IMR-90 (cell line): Measurements from ENCODE around the gene EFCAB5. TPM values are rescaled to one million over a fixed set of nuclear protein-coding genes. Genes with fewer than 3 reads are reported as not detected.

Source experiments
- ATAC-seq: fragments of 200-7000 bp; cut with Tn5 transposase; 2 replicates; pipeline ENCODE4 v1.9.1; 2020; ENCODE audit warnings: low read depth, mild to moderate bottlenecking, moderate library complexity
- BruUV-seq: library from RNA; stranded (reverse); fragments of 400-500 nt; replicated peaks from 2 replicates; lab custom pipeline; 2021; lab: Mats Ljungman, UMichigan
- CTCF ChIA-PET: fragments of 300-600 bp; formaldehyde crosslinking; extraction: SDS; loops from one replicate; lab custom pipeline; 2021; ENCODE audit warnings: antibody characterized with exemption; lab: Yijun Ruan, JAX
- POLR2A ChIA-PET: fragments of 300-600 bp; sonication (Branson Sonifier 250); formaldehyde crosslinking; loops from one replicate; lab custom pipeline; 2022; ENCODE audit warnings: antibody characterized with exemption; ENCODE audit not compliant: unreplicated experiment; lab: Charles Lee
- DNase-seq: peaks from one replicate; pipeline ENCODE4 v3.0.0; 2013
- H2AFZ ChIP-seq: replicated peaks from 2 replicates; pipeline ENCODE3; 2013; ENCODE audit warnings: low read length, mild to moderate bottlenecking; ENCODE audit not compliant: poor library complexity
- H2AK5ac ChIP-seq: 2 replicates; pipeline ENCODE4 v1.6.1; 2013; ENCODE audit warnings: low read depth, low read length, inconsistent platforms
- H2AK9ac ChIP-seq: replicated peaks from 2 replicates; pipeline ENCODE3; 2013; ENCODE audit warnings: mild to moderate bottlenecking, low read depth, low read length, moderate library complexity; ENCODE audit not compliant: poor library complexity
- H2BK120ac ChIP-seq: 2 replicates; pipeline ENCODE4 v1.6.1; 2013; ENCODE audit warnings: low read depth, low read length, inconsistent platforms
- H2BK15ac ChIP-seq: 3 replicates; pipeline ENCODE4 v1.6.1; 2013; ENCODE audit warnings: low read depth, low read length, inconsistent platforms
- H2BK20ac ChIP-seq: 2 replicates; pipeline ENCODE4 v1.6.1; 2013; ENCODE audit warnings: low read depth, mild to moderate bottlenecking, inconsistent platforms, low read length, moderate library complexity
- H2BK5ac ChIP-seq: 2 replicates; pipeline ENCODE4 v1.6.1; 2013; ENCODE audit warnings: mild to moderate bottlenecking, low read depth, low read length, inconsistent platforms; ENCODE audit not compliant: poor library complexity, severe bottlenecking
- H3K14ac ChIP-seq: replicated peaks from 2 replicates; pipeline ENCODE4 v1.6.1; 2013; ENCODE audit warnings: low read depth, low read length, inconsistent platforms
- H3K18ac ChIP-seq: 2 replicates; pipeline ENCODE4 v1.6.1; 2013; ENCODE audit warnings: low read depth, low read length, control low read depth
- H3K23ac ChIP-seq: 2 replicates; pipeline ENCODE4 v1.6.1; 2013; ENCODE audit warnings: low read depth, low read length, inconsistent platforms
- H3K27ac ChIP-seq: 2 replicates; pipeline ENCODE4 v1.5.1; 2013; ENCODE audit warnings: mild to moderate bottlenecking, control low read depth, low read length; ENCODE audit not compliant: insufficient read depth
- H3K27me3 ChIP-seq: 2 replicates; pipeline ENCODE4 v1.6.1; 2013; ENCODE audit warnings: low read length; ENCODE audit not compliant: control insufficient read depth, insufficient read depth
- H3K36me3 ChIP-seq: 2 replicates; pipeline ENCODE4 v1.6.1; 2013; ENCODE audit warnings: low read length, mixed read lengths; ENCODE audit not compliant: control insufficient read depth, insufficient read depth
- H3K4ac ChIP-seq: 2 replicates; pipeline ENCODE4 v1.6.1; 2013; ENCODE audit warnings: low read depth, low read length, inconsistent platforms
- H3K4me1 ChIP-seq: 2 replicates; pipeline ENCODE4 v1.6.1; 2013; ENCODE audit warnings: low read length, mixed read lengths; ENCODE audit not compliant: control insufficient read depth, insufficient read depth
- H3K4me2 ChIP-seq: 2 replicates; pipeline ENCODE4 v1.6.1; 2013; ENCODE audit warnings: low read depth, mild to moderate bottlenecking, control low read depth, low read length, moderate library complexity
- H3K4me3 ChIP-seq: 2 replicates; pipeline ENCODE4 v1.5.1; 2013; ENCODE audit warnings: low read depth, mild to moderate bottlenecking, control low read depth, low read length, moderate library complexity; ENCODE audit not compliant: insufficient read depth
- H3K56ac ChIP-seq: 2 replicates; pipeline ENCODE4 v1.6.1; 2013; ENCODE audit warnings: low read length, inconsistent platforms; ENCODE audit not compliant: insufficient read depth; ENCODE audit errors: extremely low read depth
- H3K79me1 ChIP-seq, 2 experiments: 2 replicates each; pipeline ENCODE4 v1.6.1; 2013; ENCODE audit warnings: low read length in 2 of 2, inconsistent platforms in 1 of 2, low read depth in 1 of 2
- H3K9ac ChIP-seq: 2 replicates; pipeline ENCODE4 v1.6.1; 2013; ENCODE audit warnings: low read depth, low read length, control low read depth
- H3K9me1 ChIP-seq: 2 replicates; pipeline ENCODE4 v1.6.1; 2013; ENCODE audit warnings: low read length, inconsistent platforms; ENCODE audit not compliant: insufficient read depth
- H3K9me3 ChIP-seq: 2 replicates; pipeline ENCODE4 v1.6.1; 2013; ENCODE audit warnings: low read length; ENCODE audit not compliant: control insufficient read depth, insufficient read depth
- H4K20me1 ChIP-seq: 2 replicates; pipeline ENCODE4 v1.6.1; 2013; ENCODE audit warnings: low read length, inconsistent platforms; ENCODE audit not compliant: insufficient read depth
- H4K5ac ChIP-seq: 2 replicates; pipeline ENCODE4 v1.6.1; 2013; ENCODE audit warnings: mild to moderate bottlenecking, low read depth, low read length, control low read depth
- H4K8ac ChIP-seq, 2 experiments: 2 replicates each; pipeline ENCODE4 v1.6.1; 2013; ENCODE audit warnings: low read depth in 2 of 2, low read length in 2 of 2, control low read depth in 1 of 2, inconsistent platforms in 1 of 2
- H4K91ac ChIP-seq: 2 replicates; pipeline ENCODE4 v1.6.1; 2013; ENCODE audit warnings: low read depth, low read length, inconsistent platforms; ENCODE audit not compliant: insufficient read depth
- BHLHE40 ChIP-seq: fragments of 150-350 bp; IDR thresholded peaks from 2 replicates; pipeline ENCODE4 v1.6.1; 2016; ENCODE audit warnings: mild to moderate bottlenecking, low read depth, low read length
- MAFK ChIP-seq: IDR thresholded peaks from 2 replicates; pipeline ENCODE4 v1.6.1; 2012; ENCODE audit warnings: low read depth, low read length, improper control_type of control experiment
- NFE2L2 ChIP-seq: fragments of 150-350 bp; IDR thresholded peaks from 2 replicates; pipeline ENCODE4 v1.6.1; 2016; ENCODE audit warnings: low read depth, mild to moderate bottlenecking, low read length
- POLR2A ChIP-seq: IDR thresholded peaks from 2 replicates; pipeline ENCODE4 v1.6.1; 2012; ENCODE audit warnings: mild to moderate bottlenecking, low read depth, low read length
- RAD21 ChIP-seq: IDR thresholded peaks from 2 replicates; pipeline ENCODE4 v1.6.1; 2012; ENCODE audit warnings: low read length, improper control_type of control experiment
- RFX5 ChIP-seq: IDR thresholded peaks from 2 replicates; pipeline ENCODE4 v1.8.0; 2012; ENCODE audit warnings: low read depth, mild to moderate bottlenecking, low read length, moderate library complexity
- SMC3 ChIP-seq: fragments of 150-350 bp; IDR thresholded peaks from 2 replicates; pipeline ENCODE4 v1.6.1; 2016; ENCODE audit warnings: low read depth, mild to moderate bottlenecking, antibody characterized with exemption, low read length, moderate library complexity
- WGBS, 2 experiments: methylation state at CpG; one replicate each; pipeline versions ENCODE4 v1.1.5 to v1.1.7; 2013; ENCODE audit warnings: missing lambda C conversion rate in 2 of 2; ENCODE audit not compliant: insufficient read length in 1 of 2; ENCODE audit errors: extremely low coverage in 2 of 2; 5-methylcytosine and 5-hydroxymethylcytosine counted together
- dilution Hi-C: fragments of 300-500 bp; cut with HindIII; formaldehyde crosslinking; loops from one replicate; pipeline ENCODE4 v1.14.3; 2018; ENCODE audit warnings: low sequenced_read_pairs; ENCODE audit not compliant: unreplicated experiment
- in situ Hi-C: fragments of 300-500 bp; cut with MboI; formaldehyde crosslinking; loops from 3 replicates; pipeline ENCODE4 v1.14.3; 2019; ENCODE audit warnings: low sequenced_read_pairs, inconsistent platforms, mixed read lengths
- intact Hi-C: fragments of 100-400 bp; cut with micrococcal nuclease; formaldehyde crosslinking; loops from 2 replicates; pipeline ENCODE4 v1.10.0; 2022
- polyA plus RNA-seq, 3 experiments: library from polyadenylated mRNA; depleted of rRNA; stranded (reverse); fragments of >200 nt; gene quantifications; 2 replicates each; pipeline ENCODE4 v1.2.3, GENCODE V29; 2012; ENCODE audit warnings: low replicate concordance in 1 of 3
- total RNA-seq: library from RNA; depleted of rRNA; stranded (reverse); fragments of >200 nt; gene quantifications from 2 replicates; pipeline ENCODE4 v1.2.3, GENCODE V29; 2012
- TF ChIP-seq, protein P1 (sequence below): conservative IDR thresholded peaks from 2 replicates; pipeline ENCODE4 v1.5.1; 2012; ENCODE audit warnings: mild to moderate bottlenecking, low read depth, low read length, improper control_type of control experiment

The EFCAB5 gene
- total and polyA plus RNA-seq, 2 of the 4 experiments (the other 2 are of a cell fraction) = 0.14 TPM; not detected in 1

DNA sequence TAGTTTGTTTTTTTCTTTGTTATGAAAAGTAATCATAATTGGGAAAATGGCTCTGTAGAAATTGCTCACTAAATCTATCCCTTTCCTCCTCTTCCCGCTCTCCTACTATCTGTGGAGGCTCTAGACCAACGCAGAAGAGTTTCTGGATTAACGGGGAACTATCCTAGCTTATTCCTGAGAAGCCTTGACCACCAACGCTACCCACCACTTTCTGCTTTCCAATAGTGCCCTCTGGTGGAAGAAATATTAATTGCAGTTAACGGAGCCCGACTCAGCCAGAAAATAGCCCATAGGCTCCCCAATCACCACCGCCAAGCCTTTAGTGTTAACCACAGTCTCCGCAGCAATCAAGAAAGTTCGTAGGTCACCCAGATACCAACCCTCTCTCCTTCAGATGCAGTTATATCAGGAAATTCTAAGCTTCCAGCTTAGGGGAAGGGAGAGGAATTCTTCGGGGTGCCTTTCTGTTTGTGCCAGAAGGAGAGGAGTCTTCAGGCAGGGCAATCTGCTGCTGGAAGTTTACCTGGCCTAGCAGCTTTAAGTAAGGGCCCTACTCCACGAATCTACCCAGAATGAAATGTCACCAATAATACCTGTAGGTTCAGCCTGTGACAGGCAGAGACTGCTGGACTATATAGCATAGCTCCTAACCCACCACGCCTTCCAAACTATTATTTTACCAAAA is 152.2 kb downstream of the EFCAB5 start (continued):
- TF ChIP-seq MAFK (no peak), POLR2A (no peak)

DNA sequence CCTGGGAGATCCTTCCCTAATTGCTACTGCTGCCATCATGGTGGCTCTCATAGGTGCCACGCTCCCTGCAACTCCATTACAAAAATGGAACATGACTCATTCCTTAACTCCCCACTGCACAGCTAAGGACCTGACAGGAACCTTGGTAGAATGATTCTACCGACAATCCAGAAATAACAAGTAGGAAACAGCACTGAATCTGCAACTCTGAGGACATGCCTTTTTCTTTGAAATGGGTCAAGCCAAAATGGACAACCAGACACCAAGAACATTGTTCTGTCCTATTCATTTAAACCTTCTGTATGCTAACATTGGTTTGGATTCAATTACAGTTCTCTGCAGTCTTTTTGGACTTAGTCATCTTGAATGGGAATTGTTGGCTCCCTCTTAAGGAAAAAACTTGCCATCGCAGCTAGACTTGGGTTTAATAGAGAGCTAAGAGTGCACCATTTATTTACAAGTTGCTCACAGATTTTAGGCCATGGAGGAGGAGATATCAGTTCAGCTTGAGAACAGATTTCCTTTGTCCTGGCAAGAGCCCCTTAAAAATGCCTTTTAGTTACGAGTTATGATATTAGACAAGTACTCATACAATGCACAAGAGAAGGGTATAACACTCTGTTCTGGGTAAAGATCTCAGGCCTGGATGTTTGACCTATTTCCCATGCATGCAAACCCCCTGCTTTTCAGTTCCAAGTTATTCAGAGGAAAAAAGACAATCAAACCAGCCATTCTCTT is 154.2 kb downstream of the EFCAB5 start:
- DNase-seq = peak; percentile 82
- dilution Hi-C loops = no loop called here
- H3K79me1 ChIP-seq = no peaks in the 10 kb centered on the region
- WGBS, 2 experiments = no CpG with 5 or more reads among the region's 4 CpGs
- no peak overlapping the region for H3K14ac ChIP-seq
- H3K23ac ChIP-seq = no peak overlapping the region
- H2BK120ac ChIP-seq = no peak overlapping the region
- H4K20me1 ChIP-seq = no peaks in the 10 kb centered on the region
- no peak overlapping the region for H3K9ac ChIP-seq
- no peak overlapping the region for H3K4ac ChIP-seq
- peak overlapping the region; percentile 2 for H2AFZ ChIP-seq
- H2BK15ac ChIP-seq = no peak overlapping the region
- CTCF ChIA-PET = interaction anchor here (0.6 to 2.3 kb wide), 6 partner anchors 9 to 288 kb away, joined by 3 to 19 read pairs (median 8); no protein-coding TSS in a partner anchor
- intact Hi-C loops = no loop called here
- no peak overlapping the region for H3K56ac ChIP-seq
- H2AK9ac ChIP-seq = no peak overlapping the region
- H2BK5ac ChIP-seq = no peak overlapping the region
- no peak overlapping the region for H4K5ac ChIP-seq
- peaks cover 6% of the 10 kb centered on the region for H3K27me3 ChIP-seq
- no peak overlapping the region for H3K4me2 ChIP-seq
- BruUV-seq = no TSS peak
- H3K4me3 ChIP-seq = no peak overlapping the region
- no peak overlapping the region for H4K8ac ChIP-seq
- ATAC-seq = peak; percentile 82
- H3K9me1 ChIP-seq = no peaks in the 10 kb centered on the region
- no peak overlapping the region for H3K27ac ChIP-seq
- peaks cover 2% of the 10 kb centered on the region for H3K4me1 ChIP-seq
- in situ Hi-C loops = no loop called here
- H3K18ac ChIP-seq = no peak overlapping the region
- H4K91ac ChIP-seq = no peak overlapping the region
- H3K36me3 ChIP-seq = no peaks in the 10 kb centered on the region
- no peak for TF ChIP-seq BHLHE40
- TF ChIP-seq RAD21 = peak; percentile 23; the same call in 1 of the 2 replicates
- 0 out of 2 replicates have a peak, but pooled peaks have one; percentile 12 for TF ChIP-seq SMC3
- TF ChIP-seq, protein P1, sequence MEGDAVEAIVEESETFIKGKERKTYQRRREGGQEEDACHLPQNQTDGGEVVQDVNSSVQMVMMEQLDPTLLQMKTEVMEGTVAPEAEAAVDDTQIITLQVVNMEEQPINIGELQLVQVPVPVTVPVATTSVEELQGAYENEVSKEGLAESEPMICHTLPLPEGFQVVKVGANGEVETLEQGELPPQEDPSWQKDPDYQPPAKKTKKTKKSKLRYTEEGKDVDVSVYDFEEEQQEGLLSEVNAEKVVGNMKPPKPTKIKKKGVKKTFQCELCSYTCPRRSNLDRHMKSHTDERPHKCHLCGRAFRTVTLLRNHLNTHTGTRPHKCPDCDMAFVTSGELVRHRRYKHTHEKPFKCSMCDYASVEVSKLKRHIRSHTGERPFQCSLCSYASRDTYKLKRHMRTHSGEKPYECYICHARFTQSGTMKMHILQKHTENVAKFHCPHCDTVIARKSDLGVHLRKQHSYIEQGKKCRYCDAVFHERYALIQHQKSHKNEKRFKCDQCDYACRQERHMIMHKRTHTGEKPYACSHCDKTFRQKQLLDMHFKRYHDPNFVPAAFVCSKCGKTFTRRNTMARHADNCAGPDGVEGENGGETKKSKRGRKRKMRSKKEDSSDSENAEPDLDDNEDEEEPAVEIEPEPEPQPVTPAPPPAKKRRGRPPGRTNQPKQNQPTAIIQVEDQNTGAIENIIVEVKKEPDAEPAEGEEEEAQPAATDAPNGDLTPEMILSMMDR = peak; percentile 64
- TF ChIP-seq RFX5 = no peak
- 0 out of 2 replicates have a peak, but pooled peaks have one; percentile 16 for TF ChIP-seq NFE2L2
- TF ChIP-seq MAFK = peak; percentile 26; the same call in 1 of the 2 replicates
- no peak overlapping the region for H2BK20ac ChIP-seq
- POLR2A ChIA-PET = no interaction called here
- no peak overlapping the region for H2AK5ac ChIP-seq
- H3K9me3 ChIP-seq = no peaks in the 10 kb centered on the region
